ENCODE measurements around the gene MAPKAPK3.

The MAPKAPK3 gene

GRCh38 chr3:50609071-50609762, 7.7 kb upstream of the MAPKAPK3 start:
- DNase-seq: no peak

GRCh38 chr3:50609763-50610085, 7.2 kb upstream of the MAPKAPK3 start:
- DNase-seq: no peak

- peak in 1 of 2 experiments; percentile 52 for DNase-seq
Observed at GRCh38 chr3:50610181-50610971, 6.6 kb upstream of the MAPKAPK3 start.

- DNase-seq: no peak
Observed at GRCh38 chr3:50610992-50611463, 5.9 kb upstream of the MAPKAPK3 start.

- DNase-seq: peak; percentile 98
Observed at GRCh38 chr3:50611464-50612233, 5.3 kb upstream of the MAPKAPK3 start, which contains the start of gene CISH. Gene CISH (minus strand): TSS chr3:50611774. CDS start chr3:50611650, 124 bp downstream.

GRCh38 chr3:50612234-50612882, 4.6 kb upstream of the MAPKAPK3 start:
- no peak for DNase-seq

- no peak for DNase-seq
Observed at GRCh38 chr3:50612970-50613846, 3.7 kb upstream of the MAPKAPK3 start.

GRCh38 chr3:50615190-50615589, 1.8 kb upstream of the MAPKAPK3 start:
- DNase-seq: no peak

GRCh38 chr3:50616003-50616769, 765 bp upstream of the MAPKAPK3 start:
- DNase-seq: peak; percentile 80 to 81

- peak; percentile 92 to 94 for DNase-seq
Observed at GRCh38 chr3:50616770-50617095, 218 bp upstream of the MAPKAPK3 start.

- no peak for DNase-seq
Observed at GRCh38 chr3:50617911-50618481, 1.0 kb downstream of the MAPKAPK3 start.

- no peak for DNase-seq
Observed at GRCh38 chr3:50620420-50620819, 3.5 kb downstream of the MAPKAPK3 start.

- no peak for DNase-seq
Observed at GRCh38 chr3:50620820-50621219, 3.9 kb downstream of the MAPKAPK3 start.

GRCh38 chr3:50622881-50623280, 5.9 kb downstream of the MAPKAPK3 start:
- DNase-seq: no peak

- peak; percentile 50 to 64 for DNase-seq
Observed at GRCh38 chr3:50623840-50624474, 7.0 kb downstream of the MAPKAPK3 start.

GRCh38 chr3:50624634-50625033, 7.7 kb downstream of the MAPKAPK3 start:
- no peak for DNase-seq

GRCh38 chr3:50625231-50626182, 8.6 kb downstream of the MAPKAPK3 start:
- DNase-seq: no peak

- DNase-seq: no peak
Observed at GRCh38 chr3:50626401-50626800, 9.4 kb downstream of the MAPKAPK3 start.

GRCh38 chr3:50627407-50628051, 10.6 kb downstream of the MAPKAPK3 start:
- no peak for DNase-seq

Measured in activated CD4-positive, alpha-beta T cell treated with anti-CD3 and anti-CD28 coated beads, Interleukin-2, amount 50 U/mL, for 4 hours (primary cell).